ENCODE results near the gene TLNRD1. TPM values are rescaled to one million over a fixed set of nuclear protein-coding genes. Genes with fewer than 3 reads are reported as not detected.
A peak's percentile ranks its signal among the peaks of the same experiment; 100 is the strongest.

TLNRD1 gene
- total RNA-seq, 2 experiments from 2014 or later, result 28.2 to 29.9 TPM

- no peak for DNase-seq
- H3K27me3 Mint-ChIP-seq, result no peaks in the 10 kb centered on the region
- peaks cover 26% of the 10 kb centered on the region for H3K36me3 Mint-ChIP-seq
- H3K4me3 Mint-ChIP-seq, result no peak overlapping the region
- no peaks in the 10 kb centered on the region for H3K9me3 Mint-ChIP-seq
- peaks cover 50% of the 10 kb centered on the region for H3K4me1 Mint-ChIP-seq
- no peak overlapping the region for H3K27ac Mint-ChIP-seq
Measured at GRCh38 chr15:81006124-81006523, 5.4 kb downstream of the TLNRD1 start.

GRCh38 chr15:81007428-81008064 is 6.8 kb downstream of the TLNRD1 start:
- H3K9me3 Mint-ChIP-seq, result no peaks in the 10 kb centered on the region
- no peak overlapping the region for H3K27ac Mint-ChIP-seq
- H3K27me3 Mint-ChIP-seq, result no peaks in the 10 kb centered on the region
- no peak for DNase-seq
- no peak overlapping the region for H3K4me3 Mint-ChIP-seq
- peaks cover 50% of the 10 kb centered on the region for H3K4me1 Mint-ChIP-seq
- H3K36me3 Mint-ChIP-seq, result peaks cover 25% of the 10 kb centered on the region

GRCh38 chr15:81008312-81008711 is 7.6 kb downstream of the TLNRD1 start:
- no peak for DNase-seq
- peaks cover 22% of the 10 kb centered on the region for H3K36me3 Mint-ChIP-seq
- no peaks in the 10 kb centered on the region for H3K27me3 Mint-ChIP-seq
- no peaks in the 10 kb centered on the region for H3K9me3 Mint-ChIP-seq
- peaks cover 48% of the 10 kb centered on the region for H3K4me1 Mint-ChIP-seq
- no peak overlapping the region for H3K27ac Mint-ChIP-seq
- H3K4me3 Mint-ChIP-seq, result no peak overlapping the region

GRCh38 chr15:81010086-81010485 is 9.4 kb downstream of the TLNRD1 start:
- H3K27ac Mint-ChIP-seq, result no peak overlapping the region
- DNase-seq, result no peak
- no peaks in the 10 kb centered on the region for H3K27me3 Mint-ChIP-seq
- peaks cover 7% of the 10 kb centered on the region for H3K36me3 Mint-ChIP-seq
- no peaks in the 10 kb centered on the region for H3K9me3 Mint-ChIP-seq
- peaks cover 32% of the 10 kb centered on the region for H3K4me1 Mint-ChIP-seq
- no peak overlapping the region for H3K4me3 Mint-ChIP-seq

- Mint-ChIP-seq H3K27me3 (no peaks in the 10 kb centered on the region), H3K36me3 (no peaks in the 10 kb centered on the region), H3K4me3 (no peak overlapping the region), H3K9me3 (no peaks in the 10 kb centered on the region), H3K4me1 (peaks cover 27% of the 10 kb centered on the region), H3K27ac (no peak overlapping the region)
- no peak for DNase-seq
Measured at GRCh38 chr15:81011593-81011992, 10.9 kb downstream of the TLNRD1 start.

- Mint-ChIP-seq H3K36me3 (no peaks in the 10 kb centered on the region), H3K4me1 (peaks cover 20% of the 10 kb centered on the region)
- no peak for DNase-seq
Measured at GRCh38 chr15:81012588-81012987, 11.9 kb downstream of the TLNRD1 start.

GRCh38 chr15:81013396-81013929 is 12.7 kb downstream of the TLNRD1 start:
- H3K27ac Mint-ChIP-seq, result no peak overlapping the region
- DNase-seq, result no peak
- H3K27me3 Mint-ChIP-seq, result no peaks in the 10 kb centered on the region
- no peaks in the 10 kb centered on the region for H3K36me3 Mint-ChIP-seq
- H3K9me3 Mint-ChIP-seq, result no peaks in the 10 kb centered on the region
- peaks cover 14% of the 10 kb centered on the region for H3K4me1 Mint-ChIP-seq
- no peak overlapping the region for H3K4me3 Mint-ChIP-seq

More at GRCh38 chr15:81012588-81012987, 11.9 kb downstream of the TLNRD1 start:
- no peaks in the 10 kb centered on the region for H3K9me3 Mint-ChIP-seq
- no peak overlapping the region for H3K27ac Mint-ChIP-seq
- no peak overlapping the region for H3K4me3 Mint-ChIP-seq
- H3K27me3 Mint-ChIP-seq, result no peaks in the 10 kb centered on the region

GRCh38 chr15:81014446-81015093 is 13.8 kb downstream of the TLNRD1 start:
- Mint-ChIP-seq H3K27ac (no peak overlapping the region), H3K36me3 (no peaks in the 10 kb centered on the region), H3K4me3 (no peak overlapping the region), H3K9me3 (no peaks in the 10 kb centered on the region), H3K4me1 (peaks cover 11% of the 10 kb centered on the region), H3K27me3 (no peaks in the 10 kb centered on the region)
- DNase-seq, result no peak

- no peaks in the 10 kb centered on the region for H3K9me3 Mint-ChIP-seq
- H3K4me1 Mint-ChIP-seq, result peaks cover 4% of the 10 kb centered on the region
- no peaks in the 10 kb centered on the region for H3K36me3 Mint-ChIP-seq
- no peak overlapping the region for H3K4me3 Mint-ChIP-seq
- no peak overlapping the region for H3K27ac Mint-ChIP-seq
- no peaks in the 10 kb centered on the region for H3K27me3 Mint-ChIP-seq
- DNase-seq, result no peak
Measured at GRCh38 chr15:81015621-81016488, 15.1 kb downstream of the TLNRD1 start.

GRCh38 chr15:81016489-81017068 is 15.9 kb downstream of the TLNRD1 start:
- no peak for DNase-seq
- H3K4me3 Mint-ChIP-seq, result no peak overlapping the region
- H3K36me3 Mint-ChIP-seq, result no peaks in the 10 kb centered on the region
- H3K4me1 Mint-ChIP-seq, result peaks cover 4% of the 10 kb centered on the region
- H3K27ac Mint-ChIP-seq, result no peak overlapping the region
- no peaks in the 10 kb centered on the region for H3K9me3 Mint-ChIP-seq
- H3K27me3 Mint-ChIP-seq, result no peaks in the 10 kb centered on the region

- no peaks in the 10 kb centered on the region for H3K27me3 Mint-ChIP-seq
- H3K4me3 Mint-ChIP-seq, result no peak overlapping the region
- no peaks in the 10 kb centered on the region for H3K9me3 Mint-ChIP-seq
- no peak overlapping the region for H3K27ac Mint-ChIP-seq
- peaks cover 7% of the 10 kb centered on the region for H3K4me1 Mint-ChIP-seq
- H3K36me3 Mint-ChIP-seq, result no peaks in the 10 kb centered on the region
- no peak for DNase-seq
Measured at GRCh38 chr15:81018197-81018596, 17.5 kb downstream of the TLNRD1 start.

- H3K27me3 Mint-ChIP-seq, result no peaks in the 10 kb centered on the region
- H3K36me3 Mint-ChIP-seq, result peaks cover 4% of the 10 kb centered on the region
- H3K4me3 Mint-ChIP-seq, result no peak overlapping the region
- no peak for DNase-seq
- no peak overlapping the region for H3K27ac Mint-ChIP-seq
- peaks cover 23% of the 10 kb centered on the region for H3K4me1 Mint-ChIP-seq
- H3K9me3 Mint-ChIP-seq, result no peaks in the 10 kb centered on the region
Measured at GRCh38 chr15:81021321-81021720, 20.6 kb downstream of the TLNRD1 start.

- peak; percentile 37 for DNase-seq
- peak overlapping the region; percentile 40 for H3K4me3 Mint-ChIP-seq
- no peaks in the 10 kb centered on the region for H3K9me3 Mint-ChIP-seq
- H3K36me3 Mint-ChIP-seq, result peaks cover 4% of the 10 kb centered on the region
- H3K27me3 Mint-ChIP-seq, result no peaks in the 10 kb centered on the region
- H3K4me1 Mint-ChIP-seq, result peaks cover 26% of the 10 kb centered on the region
- H3K27ac Mint-ChIP-seq, result peak overlapping the region; percentile 95
Measured at GRCh38 chr15:81023483-81024264, 23.0 kb downstream of the TLNRD1 start.

- Mint-ChIP-seq H3K4me1 (peaks cover 25% of the 10 kb centered on the region), H3K9me3 (no peaks in the 10 kb centered on the region), H3K4me3 (peak overlapping the region; percentile 40), H3K27me3 (no peaks in the 10 kb centered on the region), H3K36me3 (peaks cover 4% of the 10 kb centered on the region), H3K27ac (peak overlapping the region; percentile 79)
- no peak for DNase-seq
Measured at GRCh38 chr15:81024265-81024872, 23.6 kb downstream of the TLNRD1 start.
